Measurements from ENCODE around the gene DIO2.

The DIO2 gene

GRCh38 chr14:80223696-80224465 lies 12.6 kb upstream of the DIO2 start:
- H3K4me3 ChIP-seq (ENCODE audit: low read depth, low read length): no peak overlapping the region
- no peak for TF ChIP-seq CTCF (IDR thresholded peaks at IDR 0.05; ENCODE audit: control insufficient read depth, extremely low read depth, insufficient read depth)
- DNase-seq (ENCODE audit: low read depth): no peak

- no peak for DNase-seq (ENCODE audit: low read depth)
- H3K4me3 ChIP-seq (ENCODE audit: low read depth, low read length): no peak overlapping the region
- no peak for TF ChIP-seq CTCF (IDR thresholded peaks at IDR 0.05; ENCODE audit: control insufficient read depth, extremely low read depth, insufficient read depth)
These were observed 5.5 kb upstream of the DIO2 start for GRCh38 chr14:80216818-80217217.

- TF ChIP-seq CTCF (IDR thresholded peaks at IDR 0.05; ENCODE audit: control insufficient read depth, extremely low read depth, insufficient read depth): no peak
- no peak for DNase-seq (ENCODE audit: low read depth)
- no peak overlapping the region for H3K4me3 ChIP-seq (ENCODE audit: low read depth, low read length)
These were observed 4.7 kb upstream of the DIO2 start for GRCh38 chr14:80215756-80216581.

GRCh38 chr14:80215081-80215480 lies 3.8 kb upstream of the DIO2 start:
- TF ChIP-seq CTCF (IDR thresholded peaks at IDR 0.05; ENCODE audit: control insufficient read depth, extremely low read depth, insufficient read depth): no peak
- H3K4me3 ChIP-seq (ENCODE audit: low read depth, low read length): no peak overlapping the region
- DNase-seq (ENCODE audit: low read depth): no peak

- TF ChIP-seq CTCF (IDR thresholded peaks at IDR 0.05; ENCODE audit: control insufficient read depth, extremely low read depth, insufficient read depth): peak; percentile 73
- no peak for DNase-seq (ENCODE audit: low read depth)
- no peak overlapping the region for H3K4me3 ChIP-seq (ENCODE audit: low read depth, low read length)
These were observed 2.3 kb upstream of the DIO2 start for GRCh38 chr14:80213602-80214001.

- no peak overlapping the region for H3K4me3 ChIP-seq (ENCODE audit: low read depth, low read length)
- no peak for DNase-seq (ENCODE audit: low read depth)
- TF ChIP-seq CTCF (IDR thresholded peaks at IDR 0.05; ENCODE audit: control insufficient read depth, extremely low read depth, insufficient read depth): no peak
These were observed 706 bp upstream of the DIO2 start for GRCh38 chr14:80212023-80212397.
